Measurements from ENCODE around the gene LHX3. TPM values are rescaled to one million over a fixed set of nuclear protein-coding genes. Genes with fewer than 3 reads are reported as not detected.

Gene LHX3
- polyA plus RNA-seq, 1 of the 3 experiments (the other 2 are of a cell fraction), result not detected

GRCh38 chr9:136160381-136160841 lies 44.5 kb downstream of the LHX3 start:
- ChIA-PET POLR2A (no interaction called here), CTCF (interaction anchor here (1.0 to 2.3 kb wide), 3 partner anchors 10 to 122 kb away, joined by 3 to 15 read pairs (median 7); no protein-coding TSS in a partner anchor)
- H4K20me1 ChIP-seq (ENCODE audit: insufficient read depth), result no peaks in the 10 kb centered on the region
- H3K79me2 ChIP-seq (ENCODE audit: insufficient read depth), result no peaks in the 10 kb centered on the region
- H3K9ac ChIP-seq, result no peak overlapping the region
- TF ChIP-seq RFX5 (IDR thresholded peaks at IDR 0.05; ENCODE audit: low read length) (no peak), MEF2A (IDR thresholded peaks at IDR 0.05; ENCODE audit: borderline replicate concordance, low read depth) (no peak), CTCF (IDR thresholded peaks at IDR 0.05) (no peak), USF1 (IDR thresholded peaks at IDR 0.05; ENCODE audit: borderline replicate concordance, low read depth) (no peak), RAD21 (IDR thresholded peaks at IDR 0.05; ENCODE audit: low read length) (no peak), POLR2AphosphoS5 (IDR thresholded peaks at IDR 0.05; ENCODE audit: low read depth, low read length) (no peak), SIN3A (IDR thresholded peaks at IDR 0.05; ENCODE audit: borderline replicate concordance, low read depth, low read length) (no peak), EZH2phosphoT487 (IDR thresholded peaks at IDR 0.05; ENCODE audit: borderline replicate concordance, low read depth) (no peak), MXI1 (IDR thresholded peaks at IDR 0.05; ENCODE audit: low read depth, low read length) (no peak)
- no peak overlapping the region for H3K4me2 ChIP-seq
- no peaks in the 10 kb centered on the region for H3K36me3 ChIP-seq (replicated peaks in 1 of 2; ENCODE audit: control insufficient read depth in 1 of 2, insufficient read depth in 2 of 2, low read length in 1 of 2)
- DNase-seq, result no peak
- no peak overlapping the region for H3K27ac ChIP-seq (ENCODE audit: low read depth in 2 of 2, low read length in 1 of 2)
- H3K9me3 ChIP-seq, result no peaks in the 10 kb centered on the region
- no peaks in the 10 kb centered on the region for H3K9me2 ChIP-seq
- H3K4me3 ChIP-seq (ENCODE audit: low read depth in 2 of 2, low read length in 1 of 2), result no peak overlapping the region
- peaks cover 28% of the 10 kb centered on the region for H3K27me3 ChIP-seq (ENCODE audit: insufficient read depth)
- WGBS (ENCODE audit: low lambda C conversion rate), result 40% methylated on average over 2 of the region's 12 CpGs
- H3F3A ChIP-seq (replicated peaks; ENCODE audit: insufficient read depth), result no peaks in the 10 kb centered on the region
- H3K4me1 ChIP-seq (ENCODE audit: control insufficient read depth in 1 of 2, insufficient read depth in 2 of 2, low read depth in 1 of 2, low read length in 1 of 2), result no peaks in the 10 kb centered on the region
- no peak overlapping the region for H2AFZ ChIP-seq (ENCODE audit: low read depth)

GRCh38 chr9:136159851-136160250 lies 45.1 kb downstream of the LHX3 start:
- Histone ChIP-seq H3K4me3 (ENCODE audit: low read depth in 2 of 2, low read length in 1 of 2) (no peak overlapping the region), H3K79me2 (ENCODE audit: insufficient read depth) (no peaks in the 10 kb centered on the region), H3K9me3 (no peaks in the 10 kb centered on the region), H3K27ac (ENCODE audit: low read depth in 2 of 2, low read length in 1 of 2) (no peak overlapping the region), H3K27me3 (ENCODE audit: insufficient read depth) (peaks cover 34% of the 10 kb centered on the region), H3K4me1 (ENCODE audit: control insufficient read depth in 1 of 2, insufficient read depth in 2 of 2, low read depth in 1 of 2, low read length in 1 of 2) (no peaks in the 10 kb centered on the region), H3K4me2 (no peak overlapping the region), H3K36me3 (replicated peaks in 1 of 2; ENCODE audit: control insufficient read depth in 1 of 2, insufficient read depth in 2 of 2, low read length in 1 of 2) (no peaks in the 10 kb centered on the region), H4K20me1 (ENCODE audit: insufficient read depth) (no peaks in the 10 kb centered on the region), H3K9me2 (no peaks in the 10 kb centered on the region), H2AFZ (ENCODE audit: low read depth) (no peak overlapping the region), H3F3A (replicated peaks; ENCODE audit: insufficient read depth) (no peaks in the 10 kb centered on the region), H3K9ac (no peak overlapping the region)
- POLR2A ChIA-PET, result no interaction called here
- TF ChIP-seq MAX (IDR thresholded peaks at IDR 0.05; ENCODE audit: low read depth) (no peak), RXRA (IDR thresholded peaks at IDR 0.05; ENCODE audit: borderline replicate concordance, low read depth) (no peak), USF1 (IDR thresholded peaks at IDR 0.05; ENCODE audit: borderline replicate concordance, low read depth) (no peak), MEF2A (IDR thresholded peaks at IDR 0.05; ENCODE audit: borderline replicate concordance, low read depth) (no peak), FOXJ3 (CRISPR knock-in tag; IDR thresholded peaks at IDR 0.05) (no peak)
- CTCF ChIA-PET, result interaction anchor here (2.2 to 2.3 kb wide), 2 partner anchors 10 to 21 kb away, joined by 7 to 15 read pairs; no protein-coding TSS in a partner anchor
- no peak for DNase-seq
- 90% methylated on average over 9 of the region's 16 CpGs for WGBS (ENCODE audit: low lambda C conversion rate)
